GM12891 (cell line): ENCODE results near the gene ATF2.

ENCODE experiments used
- DNase-seq: peaks from one replicate; pipeline ENCODE4 v3.0.0; 2011; ENCODE audit warnings: low spot score; ENCODE audit not compliant: insufficient read length
- FAIRE-seq: peaks from 2 replicates; lab custom pipeline; 2011; peaks lifted over from hg19 to GRCh38; lab: Jason Lieb, UNC
- PAX5 ChIP-seq: IDR thresholded peaks from 2 replicates; pipeline ENCODE4 v1.6.1; 2011; ENCODE audit warnings: low read length, moderate library complexity, mild to moderate bottlenecking; ENCODE audit not compliant: insufficient read depth, severe bottlenecking
- POLR2A ChIP-seq: IDR thresholded peaks from 2 replicates; pipeline ENCODE4 v1.6.1; 2011; ENCODE audit warnings: low read depth, low read length, control low read depth
- POLR2AphosphoS5 ChIP-seq: IDR thresholded peaks from 2 replicates; pipeline ENCODE4 v1.6.1; 2011; ENCODE audit warnings: low read depth, low read length, control low read depth
- POU2F2 ChIP-seq: IDR thresholded peaks from 2 replicates; pipeline ENCODE4 v1.6.1; 2011; ENCODE audit warnings: low read depth, mild to moderate bottlenecking, control low read depth, low read length, moderate library complexity
- SPI1 ChIP-seq: IDR thresholded peaks from 2 replicates; pipeline ENCODE4 v1.6.1; 2011; ENCODE audit warnings: low read depth, low read length, control low read depth
- TAF1 ChIP-seq: IDR thresholded peaks from 2 replicates; pipeline ENCODE4 v1.6.1; 2011; ENCODE audit warnings: low read depth, low read length, control low read depth

Gene ATF2

GRCh38 chr2:175187378-175187777 lies 19.4 kb upstream of the ATF2 start:
- no peak for FAIRE-seq
- TF ChIP-seq TAF1 (no peak), POLR2A (no peak), SPI1 (no peak), POU2F2 (no peak), POLR2AphosphoS5 (no peak), PAX5 (no peak)
- DNase-seq, result no peak

GRCh38 chr2:175183674-175184073 lies 15.7 kb upstream of the ATF2 start:
- DNase-seq, result no peak
- FAIRE-seq, result no peak

GRCh38 chr2:175181877-175182308 lies 13.9 kb upstream of the ATF2 start:
- no peak for TF ChIP-seq POLR2AphosphoS5
- DNase-seq, result no peak
- no peak for FAIRE-seq

More at GRCh38 chr2:175183674-175184073, 15.7 kb upstream of the ATF2 start:
- TF ChIP-seq SPI1 (no peak), POU2F2 (no peak), POLR2A (no peak), PAX5 (no peak), POLR2AphosphoS5 (no peak), TAF1 (no peak)

- FAIRE-seq (peak; percentile 96), DNase-seq (peak; percentile 83)
- peak; percentile 36; the same call in 1 of the 2 replicates for TF ChIP-seq SPI1
- peak; percentile 68; the same call in 1 of the 2 replicates for TF ChIP-seq POU2F2
- peak; percentile 92 for TF ChIP-seq POLR2AphosphoS5
- TF ChIP-seq POLR2A, result peak; percentile 91
- no peak for TF ChIP-seq PAX5
- peak; percentile 75 for TF ChIP-seq TAF1
These were observed 13.3 kb upstream of the ATF2 start, which contains the start of gene ATP5MC3 for GRCh38 chr2:175181104-175181876. Gene ATP5MC3, minus strand, starts transcription at chr2:175181710. Its CDS starts 317 bp downstream, at chr2:175181393.

- peak; percentile 83 for FAIRE-seq
- TF ChIP-seq SPI1 (no peak), POU2F2 (no peak), POLR2A (peak; percentile 62), PAX5 (no peak), POLR2AphosphoS5 (no peak), TAF1 (no peak)
- peak; percentile 32 for DNase-seq
These were observed 12.7 kb upstream of the ATF2 start for GRCh38 chr2:175180701-175181103.

GRCh38 chr2:175176624-175177023 lies 8.6 kb upstream of the ATF2 start:
- no peak for FAIRE-seq
- TF ChIP-seq POLR2AphosphoS5, result no peak
- TF ChIP-seq SPI1, result no peak

GRCh38 chr2:175175896-175176295 lies 7.9 kb upstream of the ATF2 start:
- DNase-seq, result no peak
- TF ChIP-seq PAX5, result no peak
- TF ChIP-seq POU2F2, result no peak
- TF ChIP-seq POLR2A, result no peak
- TF ChIP-seq POLR2AphosphoS5, result no peak
- no peak for TF ChIP-seq SPI1
- no peak for TF ChIP-seq TAF1
- FAIRE-seq, result no peak

More at GRCh38 chr2:175176624-175177023, 8.6 kb upstream of the ATF2 start:
- no peak for DNase-seq

- DNase-seq (no peak), FAIRE-seq (no peak)
- no peak for TF ChIP-seq PAX5
- no peak for TF ChIP-seq SPI1
- TF ChIP-seq POLR2A, result peak; percentile 61; the same call in 1 of the 2 replicates
- TF ChIP-seq POU2F2, result no peak
- TF ChIP-seq TAF1, result no peak
- no peak for TF ChIP-seq POLR2AphosphoS5
These were observed 7.3 kb upstream of the ATF2 start for GRCh38 chr2:175175320-175175719.

- no peak for DNase-seq
- no peak for TF ChIP-seq PAX5
- no peak for TF ChIP-seq POLR2AphosphoS5
- no peak for TF ChIP-seq TAF1
- no peak for TF ChIP-seq SPI1
- TF ChIP-seq POLR2A, result no peak
- TF ChIP-seq POU2F2, result no peak
- FAIRE-seq, result no peak
These were observed 2.8 kb upstream of the ATF2 start for GRCh38 chr2:175170659-175171304.

- TF ChIP-seq PAX5, result no peak
- TF ChIP-seq POU2F2, result no peak
- no peak for TF ChIP-seq POLR2AphosphoS5
- no peak for TF ChIP-seq POLR2A
- TF ChIP-seq SPI1, result no peak
- no peak for TF ChIP-seq TAF1
- peak; percentile 59 for FAIRE-seq
- DNase-seq, result no peak
These were observed 1.2 kb upstream of the ATF2 start for GRCh38 chr2:175169191-175169590.
